ENCODE measurements around the gene VWCE. TPM values are rescaled to one million over a fixed set of nuclear protein-coding genes. Genes with fewer than 3 reads are reported as not detected.

VWCE gene
- total RNA-seq, 6 donors from 2014 or later, result 0.40 to 10.5 (median 0.79) TPM

GRCh38 chr11:61340979-61341378 is 45.9 kb upstream of the VWCE start:
- no peak overlapping the region for H3K4me3 ChIP-seq
- no peaks in the 10 kb centered on the region for H3K27me3 ChIP-seq
- WGBS, 2 donors, result 98 to 100% methylated on average over 2 of the region's 2 CpGs

GRCh38 chr11:61339490-61339878 is 44.4 kb upstream of the VWCE start:
- 95 to 98% methylated on average over 4 of the region's 4 CpGs for WGBS, 2 donors
- H3K9me3 ChIP-seq, result no peaks in the 10 kb centered on the region
- peaks cover 4 to 9% (median 7%) of the 10 kb centered on the region in 4 donors for H3K4me1 ChIP-seq
- TF ChIP-seq POLR2A (IDR thresholded peaks at IDR 0.05), result no peak
- TF ChIP-seq CTCF (IDR thresholded peaks at IDR 0.05), result no peak
- TF ChIP-seq POLR2AphosphoS5 (IDR thresholded peaks at IDR 0.05), result no peak
- no peak for TF ChIP-seq EP300 (IDR thresholded peaks at IDR 0.05)
- no peak for DNase-seq
- no peak for ATAC-seq (ENCODE audit: low FRiP score in 2 of 2)
- no peak overlapping the region for H3K4me3 ChIP-seq
- H3K27me3 ChIP-seq, result no peaks in the 10 kb centered on the region
- H3K36me3 ChIP-seq, result peaks cover 0 to 23% (median 13%) of the 10 kb centered on the region in 4 donors
- H3K27ac ChIP-seq, result no peak overlapping the region

More at GRCh38 chr11:61340979-61341378, 45.9 kb upstream of the VWCE start:
- peaks cover 4 to 7% (median 5%) of the 10 kb centered on the region in 4 donors for H3K4me1 ChIP-seq
- no peak overlapping the region for H3K27ac ChIP-seq
- TF ChIP-seq CTCF (IDR thresholded peaks at IDR 0.05) (no peak), EP300 (IDR thresholded peaks at IDR 0.05) (no peak), POLR2A (IDR thresholded peaks at IDR 0.05) (no peak), POLR2AphosphoS5 (IDR thresholded peaks at IDR 0.05) (no peak)
- peaks cover 0 to 30% (median 16%) of the 10 kb centered on the region in 4 donors for H3K36me3 ChIP-seq
- H3K9me3 ChIP-seq, result no peaks in the 10 kb centered on the region
- DNase-seq, result no peak
- no peak for ATAC-seq (ENCODE audit: low FRiP score in 2 of 2)

- peaks cover 0 to 23% (median 13%) of the 10 kb centered on the region in 4 donors for H3K36me3 ChIP-seq
Measured at GRCh38 chr11:61338783-61339489, 43.8 kb upstream of the VWCE start.

GRCh38 chr11:61337706-61338470 is 42.8 kb upstream of the VWCE start:
- no peak for TF ChIP-seq POLR2AphosphoS5 (IDR thresholded peaks at IDR 0.05)
- Histone ChIP-seq H3K4me3 (no peak overlapping the region), H3K27ac (no peak overlapping the region), H3K36me3 (peaks cover 0 to 17% (median 9%) of the 10 kb centered on the region in 4 donors), H3K4me1 (peaks cover 12 to 14% (median 13%) of the 10 kb centered on the region in 4 donors), H3K27me3 (no peaks in the 10 kb centered on the region), H3K9me3 (no peaks in the 10 kb centered on the region)
- 93 to 95% methylated on average over 14 to 15 of the region's 15 CpGs for WGBS, 2 donors
- ATAC-seq (ENCODE audit: low FRiP score in 2 of 2) (no peak), DNase-seq (peak in 1 of 2 donors; percentile 48)

More at GRCh38 chr11:61338783-61339489, 43.8 kb upstream of the VWCE start:
- no peaks in the 10 kb centered on the region for H3K27me3 ChIP-seq
- H3K9me3 ChIP-seq, result no peaks in the 10 kb centered on the region
- TF ChIP-seq POLR2AphosphoS5 (IDR thresholded peaks at IDR 0.05) (no peak), EP300 (IDR thresholded peaks at IDR 0.05) (no peak), POLR2A (IDR thresholded peaks at IDR 0.05) (no peak), CTCF (IDR thresholded peaks at IDR 0.05) (no peak)
- ATAC-seq (ENCODE audit: low FRiP score in 2 of 2) (no peak), DNase-seq (peak in 1 of 2 donors; percentile 73)
- WGBS, 2 donors, result 95 to 96% methylated on average over 14 to 15 of the region's 26 CpGs
- peaks cover 6 to 9% (median 8%) of the 10 kb centered on the region in 4 donors for H3K4me1 ChIP-seq
- H3K4me3 ChIP-seq, result no peak overlapping the region
- H3K27ac ChIP-seq, result no peak overlapping the region

All from upper lobe of left lung (tissue), 6 donors.